ENCODE measurements around the gene USH2A.

DNA sequence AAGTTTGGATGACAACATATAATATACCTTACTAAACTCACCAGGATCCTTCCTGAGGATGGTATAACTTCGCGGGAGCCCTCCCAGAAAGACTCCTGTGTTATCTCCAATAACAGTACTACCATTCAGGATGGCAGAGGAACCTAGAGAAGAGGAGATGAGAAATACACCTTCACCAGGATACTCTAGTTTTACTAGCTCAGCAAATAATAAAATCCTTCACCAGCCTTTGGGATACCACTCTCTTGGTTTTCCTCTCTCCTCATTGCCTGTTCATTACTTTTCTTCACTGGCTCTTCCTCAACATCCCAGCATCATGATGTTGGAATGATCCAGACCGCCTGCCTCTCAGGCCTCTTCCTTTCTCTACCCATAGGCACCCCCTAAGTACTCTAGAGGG, 336.6 kb downstream of the USH2A start:
- TF ChIP-seq ZNF384 (IDR thresholded peaks at IDR 0.05) (no peak), ELF4 (IDR thresholded peaks at IDR 0.05) (no peak), BHLHE40 (IDR thresholded peaks at IDR 0.05; ENCODE audit: borderline replicate concordance) (no peak), TARDBP (IDR thresholded peaks at IDR 0.05) (no peak), FOXA1 (IDR thresholded peaks at IDR 0.05) (no peak), FOXK2 (IDR thresholded peaks at IDR 0.05) (no peak), HDGF (IDR thresholded peaks at IDR 0.05; ENCODE audit: borderline replicate concordance) (no peak), SP1 (IDR thresholded peaks at IDR 0.05) (no peak), SUZ12 (IDR thresholded peaks at IDR 0.05) (no peak), NFRKB (IDR thresholded peaks at IDR 0.05) (no peak), ARNT (IDR thresholded peaks at IDR 0.05) (no peak)

Data from HEK293T (cell line).